SK-N-MC (cell line): ENCODE results near the gene SCGB3A1.

Experiments used
- DNase-seq: peaks from one replicate; pipeline ENCODE4 v3.0.0-alpha.2; 2011; ENCODE audit warnings: low read depth, low spot score
- H3K27ac ChIP-seq: fragments of 200-600 bp; sonication (generic); 2 replicates; pipeline ENCODE4 v1.5.1; 2016; ENCODE audit warnings: mixed run types
- H3K36me3 ChIP-seq: fragments of 200-600 bp; sonication (generic); 2 replicates; pipeline ENCODE4 v1.6.1; 2017; ENCODE audit warnings: antibody characterized with exemption, low read length, mixed read lengths; ENCODE audit not compliant: insufficient read depth
- H3K4me3 ChIP-seq: fragments of 200-600 bp; sonication (generic); 2 replicates; pipeline ENCODE4 v1.5.1; 2016
- H3K9ac ChIP-seq: fragments of 200-600 bp; sonication (generic); 2 replicates; pipeline ENCODE4 v1.8.0; 2017; ENCODE audit warnings: mixed run types, mixed read lengths; ENCODE audit not compliant: insufficient read length
- H3K9me3 ChIP-seq: fragments of 200-600 bp; sonication (generic); 2 replicates; pipeline ENCODE4 v1.6.1; 2017; ENCODE audit warnings: low read depth, mild to moderate bottlenecking, antibody characterized with exemption, low read length, moderate library complexity, mixed read lengths
- EZH2 ChIP-seq: fragments of 200-600 bp; sonication (generic); IDR thresholded peaks from one replicate; pipeline ENCODE4 v1.6.1; 2017; ENCODE audit warnings: antibody characterized with exemption
- FOXP2 ChIP-seq: optimal IDR thresholded peaks from 2 replicates; pipeline ENCODE3; 2011; ENCODE audit warnings: mild to moderate bottlenecking, moderate library complexity; ENCODE audit not compliant: insufficient read depth; ENCODE audit errors: extremely low read length, control extremely low read depth
- POLR2AphosphoS5 ChIP-seq: IDR thresholded peaks from 2 replicates; pipeline ENCODE4 v1.6.1; 2012; ENCODE audit warnings: mild to moderate bottlenecking, low read depth, low read length, borderline replicate concordance

Gene SCGB3A1

GRCh38 chr5:180620014-180620413 is 28.7 kb upstream of the SCGB3A1 start:
- Histone ChIP-seq H3K36me3 (no peaks in the 10 kb centered on the region), H3K27ac (no peak overlapping the region), H3K4me3 (no peak overlapping the region), H3K9me3 (no peaks in the 10 kb centered on the region), H3K9ac (no peak overlapping the region)
- no peak for DNase-seq
- no peak for TF ChIP-seq EZH2
- TF ChIP-seq FOXP2 = no peak
- no peak for TF ChIP-seq POLR2AphosphoS5

DNA sequence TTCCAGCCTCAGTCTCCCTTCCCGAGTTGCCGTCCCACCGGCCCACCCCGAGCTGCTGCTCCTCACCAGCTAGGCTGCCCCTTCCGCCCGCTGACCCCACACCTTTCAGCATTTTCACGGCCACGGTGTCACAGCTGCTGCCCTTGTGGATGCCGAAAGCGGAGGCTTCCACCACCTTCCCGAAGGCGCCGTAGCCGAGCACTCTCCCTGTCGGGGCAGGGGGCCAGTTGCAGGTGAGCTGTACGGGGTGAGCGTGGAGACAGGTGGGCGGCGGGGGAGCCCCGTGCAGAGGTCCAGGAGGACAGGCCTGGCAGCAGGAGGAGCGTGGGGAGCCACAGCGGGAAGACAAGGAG is 28.2 kb upstream of the SCGB3A1 start:
- peak overlapping the region; percentile 94 for H3K4me3 ChIP-seq
- no peaks in the 10 kb centered on the region for H3K9me3 ChIP-seq
- H3K36me3 ChIP-seq = no peaks in the 10 kb centered on the region
- TF ChIP-seq FOXP2 (no peak), EZH2 (no peak), POLR2AphosphoS5 (no peak)
- peak overlapping the region; percentile 84 for H3K9ac ChIP-seq
- H3K27ac ChIP-seq = no peak overlapping the region
- DNase-seq = no peak

DNA sequence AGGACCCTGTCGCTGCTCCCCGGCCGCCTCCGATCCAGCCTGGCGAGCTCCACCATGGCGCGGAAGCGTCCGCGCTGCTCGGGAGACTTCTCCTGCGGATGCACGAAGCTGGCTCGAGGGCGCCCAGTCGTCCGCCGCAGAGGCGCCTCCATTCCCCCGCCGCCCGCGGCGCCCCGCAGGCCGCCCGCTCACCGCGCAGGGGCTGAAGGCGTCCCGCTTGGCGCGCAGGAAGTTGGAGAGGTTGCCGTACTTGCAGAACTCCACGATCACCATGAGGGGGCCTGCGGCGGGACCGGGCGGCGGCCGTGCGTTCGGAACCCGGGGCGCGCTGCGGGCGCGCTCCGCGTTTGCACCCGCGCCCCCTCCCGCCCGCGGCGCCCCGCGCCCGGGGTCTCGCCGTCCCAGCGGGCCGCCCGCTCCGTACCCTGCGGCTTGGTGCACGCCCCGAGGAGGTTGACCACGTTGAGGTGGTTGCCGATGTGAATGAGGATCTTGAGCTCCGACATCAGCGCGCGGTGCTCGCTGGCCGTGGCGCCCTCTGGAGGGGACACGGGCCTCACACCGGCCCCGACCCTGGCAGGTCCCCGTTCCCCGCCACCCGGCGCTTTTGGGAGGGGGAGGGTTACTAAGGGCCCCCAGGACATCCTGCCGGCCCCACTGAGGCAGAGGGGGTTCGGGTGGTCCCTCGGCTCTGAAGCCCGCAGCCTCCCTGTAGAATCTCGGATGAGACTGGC is 27.7 kb upstream of the SCGB3A1 start:
- H3K27ac ChIP-seq = peak overlapping the region; percentile 42; the same call in 1 of the 2 replicates
- no peak for DNase-seq

GRCh38 chr5:180618487-180618828 is 27.2 kb upstream of the SCGB3A1 start:
- H3K4me3 ChIP-seq = peak overlapping the region; percentile 94

More for the DNA sequence above, 27.7 kb upstream of the SCGB3A1 start:
- Histone ChIP-seq H3K4me3 (peak overlapping the region; percentile 94), H3K9me3 (no peaks in the 10 kb centered on the region), H3K36me3 (no peaks in the 10 kb centered on the region), H3K9ac (peak overlapping the region; percentile 84)
- TF ChIP-seq EZH2 = no peak
- TF ChIP-seq FOXP2 = no peak
- TF ChIP-seq POLR2AphosphoS5 = no peak

GRCh38 chr5:180613814-180614188 is 22.5 kb upstream of the SCGB3A1 start:
- Histone ChIP-seq H3K9me3 (no peaks in the 10 kb centered on the region), H3K36me3 (no peaks in the 10 kb centered on the region), H3K27ac (no peak overlapping the region), H3K9ac (no peak overlapping the region), H3K4me3 (no peak overlapping the region)
- DNase-seq = no peak
- TF ChIP-seq FOXP2 (no peak), POLR2AphosphoS5 (no peak), EZH2 (no peak)

More at GRCh38 chr5:180618487-180618828, 27.2 kb upstream of the SCGB3A1 start:
- H3K9ac ChIP-seq = peak overlapping the region; percentile 84
- H3K9me3 ChIP-seq = no peaks in the 10 kb centered on the region
- no peak for DNase-seq
- no peaks in the 10 kb centered on the region for H3K36me3 ChIP-seq
- no peak for TF ChIP-seq FOXP2
- TF ChIP-seq POLR2AphosphoS5 = no peak
- no peak for TF ChIP-seq EZH2
- peak overlapping the region; percentile 42; the same call in 1 of the 2 replicates for H3K27ac ChIP-seq

DNA sequence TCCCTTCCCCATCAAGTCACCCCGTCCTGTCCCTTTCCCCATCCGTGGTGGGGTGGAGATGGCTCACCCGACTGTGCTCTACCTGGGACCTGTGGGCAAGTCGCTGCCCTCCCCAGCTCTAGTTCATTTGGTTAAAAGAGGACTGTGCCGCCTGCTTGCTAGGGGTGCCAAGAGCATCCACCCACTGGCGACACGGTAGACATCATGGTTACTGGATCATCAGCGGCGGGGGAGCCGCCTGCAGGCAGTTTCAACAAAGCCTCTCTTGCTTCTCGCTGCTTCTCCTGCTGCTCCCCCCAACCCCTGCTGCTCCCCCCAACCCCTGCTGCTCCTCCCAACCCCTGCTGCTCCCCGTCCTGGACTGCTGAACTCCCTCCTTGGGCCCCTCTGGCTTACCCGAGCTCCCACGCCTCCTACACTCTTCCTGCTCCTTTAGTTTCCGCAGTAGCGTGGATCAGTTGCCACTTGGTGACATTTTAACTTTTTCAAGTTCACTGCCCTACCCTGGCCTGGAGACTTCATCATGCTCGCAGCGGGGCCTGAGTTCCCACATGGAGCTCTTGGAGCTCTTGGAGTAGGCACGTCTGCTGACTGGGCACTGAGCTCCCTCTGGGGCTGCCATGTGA is 22.0 kb upstream of the SCGB3A1 start:
- no peak overlapping the region for H3K4me3 ChIP-seq
- H3K9ac ChIP-seq = no peak overlapping the region
- H3K9me3 ChIP-seq = no peaks in the 10 kb centered on the region
- TF ChIP-seq FOXP2 (no peak), EZH2 (no peak), POLR2AphosphoS5 (no peak)
- H3K36me3 ChIP-seq = no peaks in the 10 kb centered on the region
- no peak for DNase-seq
- no peak overlapping the region for H3K27ac ChIP-seq

DNA sequence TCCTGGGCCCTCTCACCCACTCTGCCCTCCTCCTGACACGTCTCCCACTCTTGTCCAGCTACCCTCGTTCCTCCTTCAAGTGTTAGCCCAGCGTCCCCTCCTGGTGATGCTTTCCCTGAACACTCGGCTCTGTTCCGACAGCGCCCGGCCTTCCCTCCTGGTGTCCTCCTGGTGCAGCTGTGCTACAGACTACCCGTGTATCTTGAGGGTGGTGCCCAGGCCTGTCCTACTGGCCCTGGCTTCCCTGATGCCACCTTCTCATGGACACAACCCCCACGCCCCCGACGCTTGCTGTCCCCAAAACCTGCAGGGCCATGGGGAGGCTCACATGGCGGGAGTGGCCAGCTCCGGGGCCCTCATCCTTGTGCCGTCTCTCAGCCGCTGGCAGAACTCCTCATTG is 21.4 kb upstream of the SCGB3A1 start:
- no peaks in the 10 kb centered on the region for H3K9me3 ChIP-seq
- no peak overlapping the region for H3K4me3 ChIP-seq
- no peaks in the 10 kb centered on the region for H3K36me3 ChIP-seq
- no peak overlapping the region for H3K27ac ChIP-seq
- no peak overlapping the region for H3K9ac ChIP-seq
- no peak for TF ChIP-seq EZH2
- TF ChIP-seq FOXP2 = no peak
- TF ChIP-seq POLR2AphosphoS5 = no peak
- no peak for DNase-seq

DNA sequence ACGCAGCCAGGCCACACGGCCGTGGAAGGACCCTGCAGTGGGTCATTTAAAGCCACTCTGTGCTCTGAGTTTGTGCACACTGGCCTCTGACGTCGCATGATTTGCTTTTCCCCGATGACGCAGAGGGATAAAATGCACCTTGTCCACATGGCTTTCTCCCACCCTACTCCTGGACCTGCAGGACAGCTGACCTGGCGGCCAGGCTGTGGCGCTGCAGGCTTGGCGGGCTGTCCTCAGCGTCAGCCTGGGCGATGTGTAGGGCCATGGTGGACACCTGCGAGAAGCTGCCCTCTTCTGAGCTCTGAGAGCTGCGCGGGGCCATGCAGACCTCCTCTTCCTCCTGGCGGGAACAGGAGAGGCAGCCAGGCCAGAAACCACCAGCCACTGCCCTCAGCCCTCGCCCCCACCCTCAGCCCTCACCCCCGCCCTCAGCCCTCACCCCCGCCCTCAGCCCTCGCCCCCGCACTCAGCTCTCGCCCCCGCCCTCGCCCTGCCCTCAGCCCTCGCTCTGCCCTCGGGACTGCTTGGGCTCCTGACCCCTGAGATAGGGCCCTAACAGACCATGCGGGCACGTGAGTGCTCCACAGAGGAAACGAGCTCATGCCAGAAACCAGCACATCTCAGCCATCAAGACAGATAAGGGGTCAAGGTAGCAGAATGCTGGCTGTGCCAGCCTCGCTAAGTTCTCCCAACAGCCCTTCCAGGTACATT is 20.0 kb upstream of the SCGB3A1 start:
- Histone ChIP-seq H3K4me3 (no peak overlapping the region), H3K27ac (no peak overlapping the region), H3K9ac (no peak overlapping the region), H3K9me3 (no peaks in the 10 kb centered on the region), H3K36me3 (no peaks in the 10 kb centered on the region)
- no peak for DNase-seq
- no peak for TF ChIP-seq EZH2
- no peak for TF ChIP-seq FOXP2
- TF ChIP-seq POLR2AphosphoS5 = no peak
